Panc1 (cell line): ENCODE measurements around the gene PRKCB. TPM values are rescaled to one million over a fixed set of nuclear protein-coding genes. Genes with fewer than 3 reads are reported as not detected.

Experiments
- ATAC-seq: fragments of 200-7000 bp; cut with Tn5 transposase; 2 replicates; pipeline ENCODE4 v1.9.1; 2020; ENCODE audit warnings: mild to moderate bottlenecking, moderate library complexity
- BruUV-seq: library from RNA; stranded (reverse); fragments of 400-500 nt; replicated peaks from 2 replicates; lab custom pipeline; 2021; lab: Mats Ljungman, UMichigan
- CTCF ChIA-PET: fragments of 300-600 bp; sonication (Branson Sonifier 250); formaldehyde crosslinking; loops from one replicate; lab custom pipeline; 2022; ENCODE audit warnings: antibody characterized with exemption; lab: Charles Lee
- POLR2A ChIA-PET: fragments of 300-600 bp; sonication (Branson Sonifier 250); formaldehyde crosslinking; loops from one replicate; lab custom pipeline; 2022; ENCODE audit warnings: antibody characterized with exemption; lab: Charles Lee
- DNase-seq: peaks from one replicate; pipeline ENCODE4 v3.0.0-alpha.2; 2010; ENCODE audit warnings: low read depth, low spot score
- H3K27ac ChIP-seq: 2 replicates; pipeline ENCODE4 v1.5.1; 2011; ENCODE audit warnings: mild to moderate bottlenecking, low read length, inconsistent platforms
- H3K27me3 ChIP-seq: fragments of 200-500 bp; sonication (Bioruptor generic); 2 replicates; pipeline ENCODE4 v1.6.0; 2014; ENCODE audit warnings: low read length, inconsistent platforms; ENCODE audit not compliant: control insufficient read depth, insufficient read depth
- H3K36me3 ChIP-seq: fragments of 200-500 bp; sonication (Bioruptor generic); 2 replicates; pipeline ENCODE4 v1.5.1; 2014; ENCODE audit warnings: inconsistent platforms, mild to moderate bottlenecking, low read length, moderate library complexity; ENCODE audit not compliant: control insufficient read depth, insufficient read depth
- H3K4me1 ChIP-seq: 2 replicates; pipeline ENCODE4 v1.5.1; 2011; ENCODE audit warnings: inconsistent platforms, mild to moderate bottlenecking, low read length, moderate library complexity; ENCODE audit not compliant: control insufficient read depth, insufficient read depth
- H3K4me3 ChIP-seq, 2 experiments: 2 replicates each; pipeline ENCODE4 v1.5.1; 2011 to 2012; ENCODE audit warnings: low read depth in 2 of 2, low read length in 2 of 2, mild to moderate bottlenecking in 2 of 2, inconsistent platforms in 1 of 2, moderate library complexity in 1 of 2
- H3K9me3 ChIP-seq: fragments of 200-500 bp; sonication (Bioruptor generic); 2 replicates; pipeline ENCODE4 v1.5.1; 2014; ENCODE audit warnings: low read depth, mild to moderate bottlenecking, inconsistent platforms, low read length, moderate library complexity; ENCODE audit not compliant: control insufficient read depth, insufficient read depth
- POLR2AphosphoS5 ChIP-seq: IDR thresholded peaks from 2 replicates; pipeline ENCODE4 v1.6.1; 2012; ENCODE audit warnings: mild to moderate bottlenecking, low read depth, low read length, moderate library complexity
- REST ChIP-seq, 2 experiments: IDR thresholded peaks; 2 replicates each; pipeline ENCODE4 v1.6.1; 2011 to 2012; ENCODE audit warnings: low read depth in 2 of 2, control low read depth in 1 of 2, low read length in 1 of 2, mild to moderate bottlenecking in 1 of 2, moderate library complexity in 1 of 2; ENCODE audit not compliant: insufficient read depth in 1 of 2
- SIN3A ChIP-seq: IDR thresholded peaks from 2 replicates; pipeline ENCODE4 v1.6.1; 2012; ENCODE audit warnings: low read depth, mild to moderate bottlenecking, low read length, moderate library complexity, borderline replicate concordance; ENCODE audit not compliant: insufficient read depth
- TCF7L2 ChIP-seq: IDR thresholded peaks from 2 replicates; pipeline ENCODE4 v1.6.1; 2011; ENCODE audit warnings: mild to moderate bottlenecking, low read depth, low read length, inconsistent platforms
- in situ Hi-C: cut with HindIII; loops from 2 replicates; pipeline ENCODE4 v1.10.0; 2016; ENCODE audit warnings: low sequenced_read_pairs, low pct_unique_long_range_greater_than_20kb
- intact Hi-C: fragments of 100-400 bp; cut with micrococcal nuclease; formaldehyde crosslinking; loops from one replicate; pipeline ENCODE4 v1.10.0; 2022; ENCODE audit not compliant: unreplicated experiment
- total RNA-seq: library from RNA; stranded (reverse); gene quantifications from one replicate; pipeline ENCODE4 v1.2.1, GENCODE V29; 2021; ENCODE audit not compliant: unreplicated experiment
- TF ChIP-seq, protein P1 (sequence below): fragments of 450-650 bp; IDR thresholded peaks from 2 replicates; pipeline ENCODE4 v1.5.1; 2017; ENCODE audit warnings: mild to moderate bottlenecking

PRKCB gene
- total RNA-seq, 1 experiment from 2014 or later: 0.41 TPM

DNA sequence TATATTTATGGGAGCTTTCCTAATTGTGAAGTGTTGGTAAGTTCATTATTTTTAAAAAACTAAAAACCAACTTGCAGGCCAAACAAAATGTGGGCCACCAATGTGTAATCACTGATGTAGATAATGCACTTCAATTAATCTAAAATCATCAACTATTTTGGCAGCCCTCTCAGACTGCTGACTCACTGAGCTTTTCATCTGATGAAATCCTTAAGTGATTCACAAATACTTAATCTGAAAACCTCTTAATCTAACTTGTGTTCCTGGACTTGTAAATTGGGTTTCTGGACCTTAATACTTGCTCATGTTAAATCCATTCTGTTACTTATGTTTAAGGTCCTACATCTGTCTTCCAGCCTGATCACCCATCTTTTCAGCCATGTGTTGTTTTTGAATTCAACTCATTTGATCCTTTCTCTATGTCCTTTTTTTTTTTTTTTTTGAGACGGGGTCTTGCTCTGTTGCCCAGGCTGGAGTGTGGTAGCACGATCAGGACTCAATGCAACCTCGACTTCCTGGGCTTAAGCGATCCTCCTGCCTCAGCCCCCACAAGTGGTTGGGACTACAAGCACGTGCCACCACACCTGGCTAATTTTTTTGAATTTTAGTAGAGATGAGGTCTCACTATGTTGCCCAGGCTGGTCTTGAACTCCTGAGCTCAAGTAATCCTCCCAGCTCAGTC lies 39.0 kb downstream of the PRKCB start:
- TF ChIP-seq SIN3A (no peak), TCF7L2 (no peak), POLR2AphosphoS5 (no peak), REST (IDR thresholded peaks at IDR 0.05; ENCODE audit: insufficient read depth in 1 of 2, low read depth in 2 of 2, low read length in 1 of 2) (no peak)
- TF ChIP-seq, protein P1, sequence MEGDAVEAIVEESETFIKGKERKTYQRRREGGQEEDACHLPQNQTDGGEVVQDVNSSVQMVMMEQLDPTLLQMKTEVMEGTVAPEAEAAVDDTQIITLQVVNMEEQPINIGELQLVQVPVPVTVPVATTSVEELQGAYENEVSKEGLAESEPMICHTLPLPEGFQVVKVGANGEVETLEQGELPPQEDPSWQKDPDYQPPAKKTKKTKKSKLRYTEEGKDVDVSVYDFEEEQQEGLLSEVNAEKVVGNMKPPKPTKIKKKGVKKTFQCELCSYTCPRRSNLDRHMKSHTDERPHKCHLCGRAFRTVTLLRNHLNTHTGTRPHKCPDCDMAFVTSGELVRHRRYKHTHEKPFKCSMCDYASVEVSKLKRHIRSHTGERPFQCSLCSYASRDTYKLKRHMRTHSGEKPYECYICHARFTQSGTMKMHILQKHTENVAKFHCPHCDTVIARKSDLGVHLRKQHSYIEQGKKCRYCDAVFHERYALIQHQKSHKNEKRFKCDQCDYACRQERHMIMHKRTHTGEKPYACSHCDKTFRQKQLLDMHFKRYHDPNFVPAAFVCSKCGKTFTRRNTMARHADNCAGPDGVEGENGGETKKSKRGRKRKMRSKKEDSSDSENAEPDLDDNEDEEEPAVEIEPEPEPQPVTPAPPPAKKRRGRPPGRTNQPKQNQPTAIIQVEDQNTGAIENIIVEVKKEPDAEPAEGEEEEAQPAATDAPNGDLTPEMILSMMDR: no peak
- no peaks in the 10 kb centered on the region for H3K9me3 ChIP-seq
- POLR2A ChIA-PET: no interaction called here
- CTCF ChIA-PET: no interaction called here
- no peak overlapping the region for H3K27ac ChIP-seq
- ATAC-seq (no peak), DNase-seq (no peak)
- BruUV-seq: no TSS peak
- no peaks in the 10 kb centered on the region for H3K4me1 ChIP-seq
- no peaks in the 10 kb centered on the region for H3K36me3 ChIP-seq
- intact Hi-C loops (no loop called here), in situ Hi-C loops (no loop called here)
- H3K4me3 ChIP-seq: no peak overlapping the region
- H3K27me3 ChIP-seq: no peaks in the 10 kb centered on the region

DNA sequence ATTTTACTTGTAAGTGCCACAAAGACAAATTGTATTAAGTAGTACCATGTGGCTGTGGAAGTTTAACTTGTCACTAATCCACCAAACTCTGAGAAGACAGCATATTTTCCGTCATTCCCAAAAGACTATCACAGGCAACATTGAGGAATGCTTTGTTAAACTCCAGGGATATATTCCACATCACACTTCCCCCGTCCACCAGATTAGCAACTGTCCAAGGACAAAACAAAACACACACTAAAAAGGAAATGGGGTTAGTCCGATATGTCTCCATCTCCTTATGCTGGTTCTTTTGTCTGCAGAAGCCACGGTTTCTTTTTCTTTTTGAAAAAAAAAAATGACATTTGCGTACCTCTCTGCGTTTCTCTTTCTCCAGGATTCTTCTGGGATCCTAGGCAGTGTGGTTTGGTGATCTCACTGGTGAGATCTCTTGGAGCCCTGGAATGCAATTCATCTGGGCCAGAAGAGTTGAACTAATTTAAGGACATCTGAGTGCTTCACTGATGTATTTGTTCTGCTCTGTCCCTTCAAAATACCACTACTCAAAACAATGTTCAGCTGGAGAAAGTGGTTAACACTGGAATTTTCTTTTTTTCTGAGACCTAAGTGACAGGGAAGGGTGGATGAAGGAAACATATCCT lies 40.6 kb downstream of the PRKCB start:
- CTCF ChIA-PET: interaction anchor here (1.6 kb wide), 1 partner anchor 134 kb away, joined by 11 read pairs; no protein-coding TSS in a partner anchor
- H3K9me3 ChIP-seq: no peaks in the 10 kb centered on the region
- no TSS peak for BruUV-seq
- intact Hi-C loops (no loop called here), in situ Hi-C loops (no loop called here)
- no peak overlapping the region for H3K4me3 ChIP-seq
- no peaks in the 10 kb centered on the region for H3K4me1 ChIP-seq
- H3K27me3 ChIP-seq: no peaks in the 10 kb centered on the region
- TF ChIP-seq, protein P1: no peak
- TF ChIP-seq TCF7L2 (no peak), POLR2AphosphoS5 (no peak), REST (IDR thresholded peaks at IDR 0.05; ENCODE audit: insufficient read depth in 1 of 2, low read depth in 2 of 2, low read length in 1 of 2) (no peak), SIN3A (no peak)
- DNase-seq (no peak), ATAC-seq (no peak)
- H3K36me3 ChIP-seq: no peaks in the 10 kb centered on the region
- H3K27ac ChIP-seq: no peak overlapping the region
- POLR2A ChIA-PET: no interaction called here
